Measurements from ENCODE around the gene MORC4. TPM values are rescaled to one million over a fixed set of nuclear protein-coding genes. Genes with fewer than 3 reads are reported as not detected.

MORC4 gene
- polyA plus RNA-seq, 2 of the 4 experiments (the other 2 are of a cell fraction), result 75.7 to 98.2 TPM

DNA sequence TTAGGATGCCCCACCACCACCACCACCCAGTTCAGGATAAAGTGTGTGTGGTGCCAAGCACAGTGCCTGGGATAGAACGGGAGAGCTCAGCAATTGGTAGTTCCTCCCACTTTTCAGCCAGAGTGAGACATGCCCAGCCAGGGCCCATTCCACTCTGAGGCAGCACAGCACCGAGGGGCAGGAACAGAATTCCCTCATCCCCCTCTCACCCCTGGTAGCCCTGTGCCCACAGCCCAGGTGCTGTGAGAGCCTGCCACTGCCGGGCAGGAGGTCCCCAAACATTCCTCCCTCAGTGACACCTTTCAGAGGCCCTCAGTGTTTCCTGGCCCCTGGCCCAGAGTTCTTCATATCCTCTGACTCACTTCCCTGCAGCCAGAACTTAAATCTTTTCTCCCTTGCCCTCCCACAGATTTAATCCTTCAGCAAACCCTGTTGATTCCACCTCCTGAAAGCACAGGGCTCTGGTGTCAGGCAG is 105.0 kb downstream of the MORC4 start (continued):
- TF ChIP-seq SMC3 (IDR thresholded peaks at IDR 0.05), result no peak
- no peak for TF ChIP-seq RNF2 (IDR thresholded peaks at IDR 0.05; ENCODE audit: borderline replicate concordance, low read depth)
- TF ChIP-seq FOSL2 (IDR thresholded peaks at IDR 0.05), result peak; percentile 68
- peak; percentile 49 for TF ChIP-seq FOSL2 (CRISPR knock-in tag; IDR thresholded peaks at IDR 0.05)
- TF ChIP-seq HOXB13 (CRISPR knock-in tag; IDR thresholded peaks at IDR 0.05; ENCODE audit: low read depth), result no peak
- peak; percentile 58 for TF ChIP-seq MAX (IDR thresholded peaks at IDR 0.05)
- no peak for TF ChIP-seq CHD4 (IDR thresholded peaks at IDR 0.05; ENCODE audit: borderline replicate concordance)
- TF ChIP-seq NR3C1 (IDR thresholded peaks at IDR 0.05), result no peak
- no peak for TF ChIP-seq EHMT2 (IDR thresholded peaks at IDR 0.05; ENCODE audit: low read depth)
- no peak for TF ChIP-seq RFX5 (IDR thresholded peaks at IDR 0.05)
- TF ChIP-seq BCL3 (IDR thresholded peaks at IDR 0.05), result 0 out of 3 replicates have a peak, but pooled peaks have one; percentile 49
- peak; percentile 74 to 90; a peak in 4 of 5 replicates for TF ChIP-seq EP300 (IDR thresholded peaks at IDR 0.05)
- no peak for TF ChIP-seq ZC3H11A (IDR thresholded peaks at IDR 0.05)
- no peak for TF ChIP-seq CBX8 (IDR thresholded peaks at IDR 0.05)
- TF ChIP-seq JUN (IDR thresholded peaks at IDR 0.05), result peak; percentile 74 to 85; a peak in 4 of 5 replicates
- TF ChIP-seq, protein P1, sequence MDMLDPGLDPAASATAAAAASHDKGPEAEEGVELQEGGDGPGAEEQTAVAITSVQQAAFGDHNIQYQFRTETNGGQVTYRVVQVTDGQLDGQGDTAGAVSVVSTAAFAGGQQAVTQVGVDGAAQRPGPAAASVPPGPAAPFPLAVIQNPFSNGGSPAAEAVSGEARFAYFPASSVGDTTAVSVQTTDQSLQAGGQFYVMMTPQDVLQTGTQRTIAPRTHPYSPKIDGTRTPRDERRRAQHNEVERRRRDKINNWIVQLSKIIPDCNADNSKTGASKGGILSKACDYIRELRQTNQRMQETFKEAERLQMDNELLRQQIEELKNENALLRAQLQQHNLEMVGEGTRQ (IDR thresholded peaks at IDR 0.05), result no peak
- TF ChIP-seq PHF8 (IDR thresholded peaks at IDR 0.05; ENCODE audit: borderline replicate concordance, low read depth), result no peak
- no peak for TF ChIP-seq RCOR1 (IDR thresholded peaks at IDR 0.05; ENCODE audit: low read depth, low read length)
- no peak for TF ChIP-seq MYC (IDR thresholded peaks at IDR 0.05; ENCODE audit: borderline replicate concordance, low read length)
- 0 out of 5 replicates have a peak, but pooled peaks have one; percentile 2 to 9 for TF ChIP-seq RAD21 (conservative IDR thresholded peaks at IDR 0.05 in 1 of 2, IDR thresholded peaks at IDR 0.05 in 1 of 2)

DNA sequence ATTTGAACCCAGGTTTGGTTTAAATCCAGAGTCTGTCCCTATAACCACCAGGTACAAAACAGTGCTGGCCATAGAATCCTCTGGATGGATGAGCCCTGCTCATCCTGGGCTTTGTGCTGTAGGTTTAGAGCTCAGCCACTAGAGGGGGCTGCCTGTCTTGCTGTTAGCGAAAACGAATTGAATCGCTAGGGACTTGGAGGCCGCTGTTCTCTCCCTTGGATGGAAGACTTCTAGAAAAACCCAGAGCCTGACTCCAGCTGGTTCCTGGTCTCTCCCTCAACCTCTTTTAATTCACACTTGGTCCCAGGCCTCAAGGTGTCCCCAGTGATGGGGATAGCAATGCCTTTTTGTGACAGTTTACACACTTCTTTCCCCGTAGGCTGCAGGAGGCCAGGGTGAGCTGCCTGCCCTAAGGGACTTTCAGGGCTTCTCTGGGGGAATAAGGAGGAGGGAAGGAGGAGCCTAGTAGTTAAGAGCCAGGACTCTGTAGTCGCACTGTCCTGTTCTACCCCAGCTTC is 105.6 kb downstream of the MORC4 start:
- CTCF ChIA-PET, result interaction anchor here (0.6 to 4.5 kb wide), 43 partner anchors 10 to 823 kb away, joined by 3 to 48 read pairs (median 5); partner anchors contain the start of genes MORC4 and RIPPLY1
- peaks cover 56% of the 10 kb centered on the region for H3K4me1 ChIP-seq
- WGBS (ENCODE audit: missing lambda C conversion rate), result 2% methylated on average over 6 of the region's 6 CpGs
- H3K27ac ChIP-seq, result peak overlapping the region; percentile 88 to 90
- TF ChIP-seq HOXB5 (CRISPR knock-in tag; IDR thresholded peaks at IDR 0.05) (no peak), CBX8 (IDR thresholded peaks at IDR 0.05) (no peak), JUN (IDR thresholded peaks at IDR 0.05) (0 out of 5 replicates have a peak, but pooled peaks of 1 of the 2 experiments have one; percentile 12), SMC3 (IDR thresholded peaks at IDR 0.05) (peak; percentile 76), NPAS2 (CRISPR knock-in tag; IDR thresholded peaks at IDR 0.05; ENCODE audit: borderline replicate concordance) (no peak), RAD21 (conservative IDR thresholded peaks at IDR 0.05 in 1 of 2, IDR thresholded peaks at IDR 0.05 in 1 of 2) (peak; percentile 89 to 93)
- TF ChIP-seq, protein P2, sequence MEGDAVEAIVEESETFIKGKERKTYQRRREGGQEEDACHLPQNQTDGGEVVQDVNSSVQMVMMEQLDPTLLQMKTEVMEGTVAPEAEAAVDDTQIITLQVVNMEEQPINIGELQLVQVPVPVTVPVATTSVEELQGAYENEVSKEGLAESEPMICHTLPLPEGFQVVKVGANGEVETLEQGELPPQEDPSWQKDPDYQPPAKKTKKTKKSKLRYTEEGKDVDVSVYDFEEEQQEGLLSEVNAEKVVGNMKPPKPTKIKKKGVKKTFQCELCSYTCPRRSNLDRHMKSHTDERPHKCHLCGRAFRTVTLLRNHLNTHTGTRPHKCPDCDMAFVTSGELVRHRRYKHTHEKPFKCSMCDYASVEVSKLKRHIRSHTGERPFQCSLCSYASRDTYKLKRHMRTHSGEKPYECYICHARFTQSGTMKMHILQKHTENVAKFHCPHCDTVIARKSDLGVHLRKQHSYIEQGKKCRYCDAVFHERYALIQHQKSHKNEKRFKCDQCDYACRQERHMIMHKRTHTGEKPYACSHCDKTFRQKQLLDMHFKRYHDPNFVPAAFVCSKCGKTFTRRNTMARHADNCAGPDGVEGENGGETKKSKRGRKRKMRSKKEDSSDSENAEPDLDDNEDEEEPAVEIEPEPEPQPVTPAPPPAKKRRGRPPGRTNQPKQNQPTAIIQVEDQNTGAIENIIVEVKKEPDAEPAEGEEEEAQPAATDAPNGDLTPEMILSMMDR (IDR thresholded peaks at IDR 0.05), result peak; percentile 84
- peak; percentile 50 to 84 for DNase-seq (ENCODE audit: low read depth in 1 of 2, low spot score in 1 of 2)
- ATAC-seq, result peak; percentile 92 to 94
- POLR2A ChIA-PET, result interaction anchor here (0.7 to 1.3 kb wide), 4 partner anchors 39 to 734 kb away, joined by 3 to 5 read pairs (median 4); partner anchors contain the start of gene PRPS1
- peak overlapping the region; percentile 64 for H3K4me2 ChIP-seq
- no peaks in the 10 kb centered on the region for H3K9me3 ChIP-seq
- peak; percentile 100 for FAIRE-seq
- no peak overlapping the region for H3K4me3 ChIP-seq
